GM19240 (cell line): ENCODE data around the gene KLHL35.
A peak's percentile ranks its signal among the peaks of the same experiment; 100 is the strongest.
"Not testable (repeated sequence)": the region's sequence is repeated elsewhere in the genome, so short reads cannot be mapped to it uniquely, and the experiment has no call there.

ENCODE experiments used
- DNase-seq: peaks from one replicate; pipeline ENCODE4 v3.0.0; 2011; ENCODE audit warnings: low spot score; ENCODE audit not compliant: insufficient read length

KLHL35 gene

DNA sequence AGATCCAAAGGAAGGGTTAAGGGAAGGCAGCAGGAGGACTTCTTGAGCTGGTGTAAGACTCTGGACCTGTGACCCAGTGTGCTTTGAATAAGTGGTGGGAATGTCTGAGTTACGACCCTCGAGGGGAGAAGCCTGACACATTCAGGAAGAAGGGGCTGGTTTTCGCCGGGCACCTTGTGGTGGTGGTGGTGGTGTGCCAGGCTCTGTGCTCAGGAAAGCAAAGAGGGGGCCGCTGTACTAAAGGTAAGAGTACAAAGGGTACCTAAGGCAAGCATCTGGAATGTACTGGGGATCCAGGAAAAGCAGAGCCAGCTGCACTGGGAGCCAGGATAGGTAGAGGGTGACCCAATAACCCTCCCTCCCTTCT lies 6.3 kb downstream of the KLHL35 start:
- no peak for DNase-seq

GRCh38 chr11:75425422-75425821 lies 7.6 kb downstream of the KLHL35 start:
- DNase-seq, result no peak

GRCh38 chr11:75424396-75424795 lies 8.6 kb downstream of the KLHL35 start:
- no peak for DNase-seq

- no peak for DNase-seq
These were observed 9.3 kb downstream of the KLHL35 start for GRCh38 chr11:75423721-75424120.

- DNase-seq, result no peak
These were observed 10.5 kb downstream of the KLHL35 start for GRCh38 chr11:75422248-75423231.

GRCh38 chr11:75421902-75422247 lies 11.1 kb downstream of the KLHL35 start:
- DNase-seq, result no peak

DNA sequence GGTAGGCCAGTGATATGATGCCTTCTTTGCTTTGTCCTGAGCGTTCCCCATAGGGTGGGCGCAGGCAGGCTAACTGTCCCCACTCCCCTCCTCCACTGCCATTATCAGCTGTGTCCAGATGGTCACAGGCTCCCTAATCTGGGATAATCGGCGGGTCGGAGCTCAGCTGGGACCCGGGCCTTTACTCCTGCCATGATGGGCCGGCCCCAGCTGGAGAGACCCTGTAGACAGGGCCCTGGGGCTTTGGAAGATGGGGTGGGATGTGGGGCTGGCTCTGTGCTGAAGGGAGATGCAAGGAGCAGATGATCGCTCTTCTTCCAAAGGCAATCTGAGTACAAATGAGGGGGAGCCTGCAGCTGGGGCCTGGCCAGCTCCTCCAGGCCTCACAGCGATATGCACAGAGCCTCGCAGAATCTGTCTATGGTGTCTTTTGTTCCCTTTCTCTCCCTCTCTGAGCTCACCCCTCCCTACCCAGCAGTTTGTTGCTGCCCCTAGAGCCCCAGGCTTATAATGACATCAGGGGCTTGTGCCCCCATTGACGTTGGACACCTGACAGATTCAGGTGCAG lies 11.9 kb downstream of the KLHL35 start:
- no peak for DNase-seq

DNA sequence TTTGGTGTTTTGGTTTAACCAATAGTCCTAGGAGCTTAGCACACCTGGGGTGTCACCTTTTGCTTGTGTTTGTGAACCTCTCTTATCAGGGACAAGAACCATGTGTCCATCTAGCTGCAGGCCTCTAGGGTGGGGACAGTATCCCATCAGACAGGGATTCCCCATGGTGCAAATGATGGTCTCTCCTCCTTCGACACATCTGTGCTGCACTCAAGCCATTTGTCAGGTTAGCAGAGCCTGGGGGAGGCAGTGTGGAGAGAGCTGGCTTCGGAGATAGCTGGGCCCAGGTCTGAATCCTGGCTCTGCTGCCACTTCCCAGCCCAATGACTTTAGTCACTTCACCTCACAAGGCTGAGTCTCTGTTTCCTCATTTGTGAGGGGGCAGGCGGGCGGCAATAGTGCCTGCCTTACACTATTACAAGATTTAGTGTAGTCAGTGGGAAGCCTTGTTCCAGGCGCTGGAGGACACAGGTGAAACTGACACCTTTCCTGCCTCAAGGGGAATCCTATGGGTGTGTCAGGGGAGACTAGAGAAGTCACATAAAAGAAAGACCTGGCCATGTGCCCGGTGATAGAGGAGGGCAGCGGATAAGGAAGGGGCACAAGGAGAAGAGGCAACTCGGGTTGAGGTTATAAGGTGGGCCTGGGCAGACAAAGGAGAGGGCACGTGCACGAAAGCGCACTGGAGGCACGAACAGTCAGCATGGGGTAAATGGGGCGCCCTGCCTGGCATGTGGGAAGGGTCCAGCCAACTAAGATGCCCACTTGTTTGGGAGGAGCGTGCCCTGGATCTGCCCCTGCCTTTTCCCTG lies 12.6 kb downstream of the KLHL35 start:
- DNase-seq, result no peak

- no peak for DNase-seq
These were observed 19.1 kb downstream of the KLHL35 start for GRCh38 chr11:75413864-75414263.

GRCh38 chr11:75413146-75413545 lies 19.9 kb downstream of the KLHL35 start:
- DNase-seq, result not testable (repeated sequence)

DNA sequence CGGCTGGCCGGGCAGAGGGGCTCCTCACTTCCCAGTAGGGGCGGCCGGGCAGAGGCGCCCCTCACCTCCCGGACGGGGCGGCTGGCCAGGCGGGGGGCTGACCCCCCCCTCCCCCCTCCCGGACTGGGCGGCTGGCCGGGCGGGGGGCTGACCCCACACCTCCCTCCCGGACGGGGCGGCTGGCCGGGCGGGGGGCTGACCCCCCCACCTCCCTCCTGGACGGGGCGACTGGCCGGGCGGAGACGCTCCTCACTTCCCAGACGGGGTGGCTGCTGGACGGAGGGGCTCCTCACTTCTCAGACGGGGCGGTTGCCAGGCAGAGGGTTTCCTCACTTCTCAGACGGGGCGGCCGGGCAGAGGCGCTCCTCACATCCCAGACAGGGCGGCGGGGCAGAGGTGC lies 23.0 kb downstream of the KLHL35 start:
- not testable (repeated sequence) for DNase-seq

- no peak for DNase-seq
These were observed 24.1 kb downstream of the KLHL35 start for GRCh38 chr11:75408957-75409219.

- DNase-seq, result no peak
These were observed 26.6 kb downstream of the KLHL35 start for GRCh38 chr11:75406338-75406777.

GRCh38 chr11:75403983-75404658 lies 28.9 kb downstream of the KLHL35 start:
- DNase-seq, result no peak

GRCh38 chr11:75403037-75403436 lies 30.0 kb downstream of the KLHL35 start:
- no peak for DNase-seq

- no peak for DNase-seq
These were observed 30.8 kb downstream of the KLHL35 start for GRCh38 chr11:75402002-75402773.

DNA sequence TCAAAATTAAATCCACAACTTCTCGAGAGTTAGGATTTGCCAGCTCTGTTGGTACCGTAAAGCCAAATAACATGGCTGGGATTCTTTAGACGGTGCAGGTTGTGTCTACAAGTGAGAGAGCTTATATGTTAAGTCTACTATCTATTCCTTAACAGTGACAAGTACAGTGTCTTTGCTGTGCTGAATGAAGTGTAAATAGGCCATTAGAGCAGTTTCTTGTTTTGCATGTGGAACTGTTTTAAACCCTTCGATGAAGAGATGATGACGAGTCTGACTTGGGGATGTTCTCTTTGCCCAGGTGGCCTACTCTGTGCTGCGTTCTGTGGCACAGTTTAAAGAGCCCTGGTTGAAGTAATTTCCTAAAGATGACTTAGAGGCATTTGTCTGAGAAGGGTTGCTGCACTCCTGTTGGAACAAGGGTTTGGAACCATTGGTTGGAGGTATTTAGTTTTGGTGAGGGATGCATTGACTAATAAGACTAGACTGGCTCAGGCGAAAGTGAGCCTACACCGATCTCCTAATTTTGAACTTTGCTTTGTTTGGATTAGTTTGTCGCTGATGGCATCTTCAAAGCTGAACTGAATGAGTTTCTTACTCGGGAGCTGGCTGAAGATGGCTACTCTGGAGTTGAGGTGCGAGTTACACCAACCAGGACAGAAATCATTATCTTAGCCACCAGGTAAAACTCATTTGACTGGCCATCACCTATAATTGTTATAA lies 32.7 kb downstream of the KLHL35 start:
- no peak for DNase-seq

DNA sequence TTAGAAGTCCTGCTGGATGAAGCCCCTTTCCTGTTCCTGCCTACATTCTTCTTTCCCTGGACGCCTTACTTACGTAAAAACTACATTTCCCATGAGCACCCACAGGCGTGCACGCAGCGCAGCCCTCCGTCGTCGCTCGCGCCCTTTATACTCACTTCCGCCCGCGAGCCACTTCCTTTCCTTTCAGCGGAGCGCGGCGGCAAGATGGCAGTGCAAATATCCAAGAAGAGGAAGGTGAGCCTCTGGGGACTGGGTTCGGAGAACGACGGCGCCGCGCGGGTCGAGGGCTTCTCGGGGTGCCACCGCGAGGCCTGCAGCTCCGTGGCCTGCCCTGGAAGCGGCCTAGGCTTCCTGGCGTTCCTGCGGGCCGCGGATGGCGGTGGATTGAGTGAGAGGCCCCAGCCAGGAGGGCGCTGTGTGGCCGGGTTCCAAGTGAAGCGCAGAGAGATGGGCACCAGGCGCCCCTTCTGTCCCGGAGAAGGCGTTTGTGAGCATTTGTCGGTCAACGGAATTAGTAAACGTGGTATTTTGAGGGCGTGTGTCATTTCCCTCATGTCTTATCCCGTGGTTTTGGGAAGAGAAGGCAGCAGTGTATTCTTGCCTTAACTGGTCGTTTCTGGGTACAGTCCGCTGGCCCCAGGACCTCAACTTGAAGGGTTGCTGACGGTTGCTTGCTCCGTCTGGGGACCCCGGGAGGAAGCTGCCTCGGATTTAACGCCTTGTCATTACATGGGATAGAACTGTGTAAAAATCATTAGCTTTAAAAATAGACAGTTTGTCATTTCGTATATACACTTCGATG lies 33.5 kb downstream of the KLHL35 start, which contains the start of gene RPS3:
Gene RPS3, plus strand, starts transcription at position 175 of the 802 bp plus-strand sequence. Its CDS starts 30 bp downstream, at position 205.
- peak; percentile 90 for DNase-seq

DNA sequence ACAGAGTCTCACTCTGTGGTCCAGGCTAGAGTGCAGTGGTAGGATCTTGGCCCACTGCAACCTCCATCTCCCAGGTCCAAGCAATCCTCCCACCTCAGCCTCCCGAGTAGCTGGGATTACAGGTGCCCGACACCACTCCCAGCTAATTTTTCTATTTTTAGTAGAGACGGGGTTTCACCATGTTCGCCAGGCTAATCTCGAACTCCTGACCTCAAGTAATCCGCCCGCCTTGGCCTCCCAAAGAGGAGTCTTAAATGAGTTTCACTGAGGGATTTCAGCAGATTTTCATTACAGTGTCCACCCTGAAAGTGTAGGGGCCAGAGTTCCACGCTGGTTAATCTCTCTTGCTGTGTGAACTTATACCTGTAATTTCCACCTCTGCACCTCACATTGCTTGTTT lies 34.1 kb downstream of the KLHL35 start:
- no peak for DNase-seq
